Osteocyte (in vitro differentiated cells): ENCODE measurements around the gene MYO15A. TPM values are rescaled to one million over a fixed set of nuclear protein-coding genes. Genes with fewer than 3 reads are reported as not detected.

Experiments
- DNase-seq: peaks from one replicate; pipeline ENCODE4 v3.0.0; 2021; ENCODE audit warnings: mixed read lengths; ENCODE audit not compliant: unreplicated experiment; ENCODE audit errors: extremely low spot score
- H3K27ac Mint-ChIP-seq: one replicate; pipeline ENCODE4 v1.8.0; 2021; ENCODE audit warnings: mild to moderate bottlenecking, mixed read lengths; ENCODE audit not compliant: unreplicated experiment
- H3K27me3 Mint-ChIP-seq: one replicate; pipeline ENCODE4 v1.8.0; 2021; ENCODE audit warnings: mixed read lengths; ENCODE audit not compliant: unreplicated experiment
- H3K36me3 Mint-ChIP-seq: one replicate; pipeline ENCODE4 v1.8.0; 2021; ENCODE audit warnings: mixed read lengths; ENCODE audit not compliant: unreplicated experiment
- H3K4me1 Mint-ChIP-seq: one replicate; pipeline ENCODE4 v1.8.0; 2021; ENCODE audit warnings: mixed read lengths; ENCODE audit not compliant: unreplicated experiment
- H3K4me3 Mint-ChIP-seq: one replicate; pipeline ENCODE4 v1.8.0; 2021; ENCODE audit warnings: mild to moderate bottlenecking, moderate library complexity, mixed read lengths; ENCODE audit not compliant: unreplicated experiment
- H3K9me3 Mint-ChIP-seq: one replicate; pipeline ENCODE4 v1.8.0; 2021; ENCODE audit warnings: mixed read lengths; ENCODE audit not compliant: unreplicated experiment
- total RNA-seq: library from RNA; stranded (reverse); gene quantifications from 2 replicates; pipeline ENCODE4 v1.2.1, GENCODE V29; 2021
- TF ChIP-seq, protein P1 (sequence below): fragments of 200-600 bp; sonication (generic); IDR thresholded peaks from 2 replicates; pipeline ENCODE4 v1.5.0; 2021; ENCODE audit warnings: antibody characterized with exemption, mild to moderate bottlenecking, moderate library complexity

MYO15A gene
- total RNA-seq, 1 donor from 2014 or later = 0.21 TPM

DNA sequence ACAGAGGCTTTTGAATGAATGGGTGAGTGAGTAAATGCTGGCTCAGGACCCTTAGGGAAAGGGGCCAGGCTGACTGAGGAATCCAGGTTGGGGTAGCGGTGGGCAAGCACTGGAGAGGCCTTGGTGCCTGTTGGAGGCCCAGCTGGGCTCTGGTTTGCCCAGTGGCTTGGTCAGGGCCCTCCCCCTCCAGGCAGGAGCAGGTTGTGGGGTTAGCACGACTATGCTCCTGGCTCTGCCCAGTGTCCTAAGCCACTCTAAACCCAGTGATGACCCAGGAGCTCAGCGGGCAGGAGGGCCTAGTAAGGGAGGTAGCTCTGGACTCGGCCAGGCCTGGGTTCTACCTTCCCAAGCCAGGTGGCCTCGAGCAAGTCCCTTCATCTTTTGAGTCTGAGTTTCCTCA lies 7.5 kb downstream of the MYO15A start:
- no peaks in the 10 kb centered on the region for H3K4me1 Mint-ChIP-seq
- no peak overlapping the region for H3K27ac Mint-ChIP-seq
- H3K36me3 Mint-ChIP-seq = no peaks in the 10 kb centered on the region
- peaks cover 4% of the 10 kb centered on the region for H3K9me3 Mint-ChIP-seq
- H3K27me3 Mint-ChIP-seq = no peaks in the 10 kb centered on the region
- H3K4me3 Mint-ChIP-seq = no peak overlapping the region
- TF ChIP-seq, protein P1, sequence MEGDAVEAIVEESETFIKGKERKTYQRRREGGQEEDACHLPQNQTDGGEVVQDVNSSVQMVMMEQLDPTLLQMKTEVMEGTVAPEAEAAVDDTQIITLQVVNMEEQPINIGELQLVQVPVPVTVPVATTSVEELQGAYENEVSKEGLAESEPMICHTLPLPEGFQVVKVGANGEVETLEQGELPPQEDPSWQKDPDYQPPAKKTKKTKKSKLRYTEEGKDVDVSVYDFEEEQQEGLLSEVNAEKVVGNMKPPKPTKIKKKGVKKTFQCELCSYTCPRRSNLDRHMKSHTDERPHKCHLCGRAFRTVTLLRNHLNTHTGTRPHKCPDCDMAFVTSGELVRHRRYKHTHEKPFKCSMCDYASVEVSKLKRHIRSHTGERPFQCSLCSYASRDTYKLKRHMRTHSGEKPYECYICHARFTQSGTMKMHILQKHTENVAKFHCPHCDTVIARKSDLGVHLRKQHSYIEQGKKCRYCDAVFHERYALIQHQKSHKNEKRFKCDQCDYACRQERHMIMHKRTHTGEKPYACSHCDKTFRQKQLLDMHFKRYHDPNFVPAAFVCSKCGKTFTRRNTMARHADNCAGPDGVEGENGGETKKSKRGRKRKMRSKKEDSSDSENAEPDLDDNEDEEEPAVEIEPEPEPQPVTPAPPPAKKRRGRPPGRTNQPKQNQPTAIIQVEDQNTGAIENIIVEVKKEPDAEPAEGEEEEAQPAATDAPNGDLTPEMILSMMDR = no peak
- no peak for DNase-seq

DNA sequence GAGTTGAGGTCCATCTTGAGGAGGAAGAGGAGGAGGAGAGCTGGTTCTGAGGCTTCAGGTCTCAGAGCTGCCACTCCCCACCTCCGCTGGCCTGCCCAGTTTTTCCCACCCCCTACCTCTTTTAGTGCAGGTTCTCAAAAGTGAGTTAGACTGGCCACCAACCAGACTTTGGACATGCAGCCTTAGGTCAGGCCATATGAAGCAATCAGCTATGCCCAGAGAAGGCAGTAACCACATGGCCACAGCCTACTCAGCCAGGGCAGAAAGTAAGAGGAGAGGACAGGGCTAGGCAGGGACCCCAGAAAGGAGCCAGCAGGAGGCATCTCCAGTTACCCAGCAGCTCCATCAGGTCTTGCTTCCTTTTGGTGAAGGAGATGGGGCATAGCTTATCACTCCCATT lies 9.0 kb downstream of the MYO15A start:
- no peak overlapping the region for H3K27ac Mint-ChIP-seq
- no peak for DNase-seq
- no peaks in the 10 kb centered on the region for H3K36me3 Mint-ChIP-seq
- no peaks in the 10 kb centered on the region for H3K4me1 Mint-ChIP-seq
- H3K27me3 Mint-ChIP-seq = no peaks in the 10 kb centered on the region
- no peak overlapping the region for H3K4me3 Mint-ChIP-seq
- TF ChIP-seq, protein P1 = no peak
- peaks cover 4% of the 10 kb centered on the region for H3K9me3 Mint-ChIP-seq

DNA sequence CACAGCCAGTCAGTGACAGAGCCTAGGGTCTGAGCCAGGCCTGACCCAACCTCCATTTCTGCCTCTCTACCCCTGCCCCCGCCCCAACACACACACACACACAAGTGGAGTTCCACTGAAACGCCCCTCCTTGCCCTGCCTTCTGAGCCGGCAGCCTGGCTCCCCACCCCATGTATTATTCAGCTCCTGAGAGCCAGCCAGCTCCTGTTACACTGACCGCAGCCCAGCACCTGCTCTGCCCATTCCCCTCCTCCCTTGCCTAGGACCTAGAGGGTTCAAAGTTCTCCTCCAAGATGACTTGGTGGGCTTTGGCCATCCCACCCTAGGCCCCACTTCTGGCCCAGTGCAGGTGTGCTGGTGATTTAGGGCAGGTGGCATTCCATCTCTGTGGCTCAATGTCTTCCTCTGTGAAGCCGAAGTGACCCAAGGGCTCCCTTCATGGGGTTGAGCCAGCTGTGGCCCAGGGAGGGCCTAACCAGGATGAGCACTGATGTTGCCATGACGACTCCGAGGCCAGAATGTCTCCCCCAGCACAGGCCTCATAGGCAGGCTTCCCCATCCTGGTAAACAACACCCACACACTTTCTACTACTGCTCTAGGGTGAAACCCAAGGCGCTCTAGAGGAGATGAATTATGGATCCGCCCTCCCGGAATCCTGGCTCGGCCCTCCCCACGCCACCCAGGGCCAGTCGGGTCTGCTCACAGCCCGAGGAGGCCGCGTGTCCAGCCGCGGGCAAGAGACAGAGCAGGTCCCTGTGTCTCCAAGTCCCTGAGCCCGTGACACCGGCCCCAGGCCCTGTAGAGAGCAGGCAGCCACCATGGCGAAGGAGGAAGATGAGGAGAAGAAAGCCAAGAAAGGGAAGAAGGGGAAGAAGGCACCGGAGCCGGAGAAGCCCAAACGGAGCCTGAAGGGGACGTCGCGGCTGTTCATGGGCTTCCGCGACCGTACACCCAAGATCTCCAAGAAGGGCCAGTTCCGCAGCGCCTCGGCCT lies 9.7 kb downstream of the MYO15A start:
- no peak for DNase-seq
- Mint-ChIP-seq H3K9me3 (peaks cover 4% of the 10 kb centered on the region), H3K27ac (no peak overlapping the region), H3K4me1 (no peaks in the 10 kb centered on the region), H3K4me3 (no peak overlapping the region), H3K36me3 (no peaks in the 10 kb centered on the region), H3K27me3 (no peaks in the 10 kb centered on the region)
- TF ChIP-seq, protein P1 = no peak

DNA sequence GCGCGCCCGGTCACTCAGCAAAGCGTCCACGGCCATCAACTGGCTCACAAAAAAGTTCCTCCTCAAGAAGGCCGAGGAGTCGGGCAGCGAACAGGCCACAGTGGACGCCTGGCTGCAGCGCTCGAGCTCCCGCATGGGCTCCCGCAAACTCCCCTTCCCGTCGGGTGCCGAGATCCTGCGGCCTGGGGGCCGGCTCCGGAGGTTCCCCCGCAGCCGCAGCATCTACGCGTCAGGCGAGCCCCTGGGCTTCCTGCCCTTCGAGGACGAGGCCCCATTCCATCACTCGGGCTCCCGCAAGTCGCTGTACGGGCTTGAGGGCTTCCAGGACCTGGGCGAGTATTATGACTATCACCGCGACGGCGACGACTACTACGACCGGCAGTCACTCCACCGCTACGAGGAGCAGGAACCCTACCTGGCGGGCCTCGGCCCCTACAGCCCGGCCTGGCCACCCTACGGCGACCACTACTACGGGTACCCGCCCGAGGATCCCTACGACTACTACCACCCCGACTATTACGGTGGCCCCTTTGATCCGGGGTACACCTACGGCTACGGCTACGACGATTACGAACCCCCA lies 10.7 kb downstream of the MYO15A start:
- H3K4me3 Mint-ChIP-seq = no peak overlapping the region
- H3K4me1 Mint-ChIP-seq = no peaks in the 10 kb centered on the region
- no peaks in the 10 kb centered on the region for H3K36me3 Mint-ChIP-seq
- DNase-seq = no peak
- TF ChIP-seq, protein P1 = no peak
- H3K27me3 Mint-ChIP-seq = no peaks in the 10 kb centered on the region
- H3K27ac Mint-ChIP-seq = no peak overlapping the region
- H3K9me3 Mint-ChIP-seq = peaks cover 4% of the 10 kb centered on the region

DNA sequence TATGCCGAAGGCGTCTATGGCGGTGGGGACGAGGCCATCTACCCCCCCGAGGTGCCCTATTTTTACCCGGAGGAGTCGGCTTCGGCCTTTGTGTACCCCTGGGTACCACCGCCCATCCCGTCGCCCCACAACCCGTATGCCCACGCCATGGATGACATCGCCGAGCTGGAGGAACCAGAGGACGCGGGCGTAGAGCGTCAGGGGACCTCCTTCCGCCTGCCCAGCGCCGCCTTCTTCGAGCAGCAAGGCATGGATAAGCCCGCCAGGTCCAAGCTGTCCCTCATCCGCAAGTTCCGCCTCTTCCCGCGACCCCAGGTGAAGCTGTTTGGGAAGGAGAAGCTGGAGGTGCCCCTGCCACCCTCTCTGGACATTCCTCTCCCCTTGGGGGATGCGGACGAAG lies 11.4 kb downstream of the MYO15A start:
- no peak overlapping the region for H3K4me3 Mint-ChIP-seq
- H3K4me1 Mint-ChIP-seq = no peaks in the 10 kb centered on the region
- TF ChIP-seq, protein P1 = no peak
- H3K27me3 Mint-ChIP-seq = no peaks in the 10 kb centered on the region
- H3K9me3 Mint-ChIP-seq = peaks cover 4% of the 10 kb centered on the region
- H3K36me3 Mint-ChIP-seq = no peaks in the 10 kb centered on the region
- no peak for DNase-seq
- H3K27ac Mint-ChIP-seq = no peak overlapping the region
